GM08714 (cell line): ENCODE measurements around the gene DPY19L1.
"Not testable (repeated sequence)": the region's sequence is repeated elsewhere in the genome, so short reads cannot be mapped to it uniquely, and the experiment has no call there.

Experiments
- H3K4me3 ChIP-seq: fragments of 200-500 bp; sonication (Bioruptor generic); 2 replicates; pipeline ENCODE4 v1.5.1; 2014; ENCODE audit warnings: mild to moderate bottlenecking, low read length, inconsistent platforms
- ZNF274 ChIP-seq: IDR thresholded peaks from 2 replicates; pipeline ENCODE4 v1.6.1; 2012; ENCODE audit warnings: mild to moderate bottlenecking, low read depth, low read length

The DPY19L1 gene

GRCh38 chr7:35015346-35015859 lies 21.9 kb downstream of the DPY19L1 start:
- TF ChIP-seq ZNF274, result no peak
- H3K4me3 ChIP-seq, result no peak overlapping the region

GRCh38 chr7:35012160-35012559 lies 25.1 kb downstream of the DPY19L1 start:
- H3K4me3 ChIP-seq, result no peak overlapping the region
- TF ChIP-seq ZNF274, result no peak

DNA sequence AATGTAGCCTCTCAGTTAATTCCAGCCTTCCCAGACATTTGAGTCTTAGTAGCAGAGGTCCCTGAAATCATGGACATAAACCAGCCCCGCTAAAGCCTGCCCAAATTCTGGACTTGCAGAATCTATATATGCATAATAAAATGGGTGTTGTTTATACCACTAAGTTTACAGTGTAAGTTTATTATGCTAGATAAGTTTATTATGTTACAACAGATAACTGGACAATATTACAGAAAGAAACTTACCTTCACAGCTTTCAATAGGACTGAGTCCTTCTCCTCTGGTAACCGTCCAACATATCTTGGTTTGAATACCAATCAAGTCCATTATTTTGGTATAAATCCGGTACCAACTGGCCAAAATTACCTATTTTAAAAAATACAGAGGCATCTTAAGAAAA lies 26.2 kb downstream of the DPY19L1 start:
- TF ChIP-seq ZNF274, result no peak
- H3K4me3 ChIP-seq, result no peak overlapping the region

GRCh38 chr7:35007768-35008167 lies 29.5 kb downstream of the DPY19L1 start:
- TF ChIP-seq ZNF274, result no peak

DNA sequence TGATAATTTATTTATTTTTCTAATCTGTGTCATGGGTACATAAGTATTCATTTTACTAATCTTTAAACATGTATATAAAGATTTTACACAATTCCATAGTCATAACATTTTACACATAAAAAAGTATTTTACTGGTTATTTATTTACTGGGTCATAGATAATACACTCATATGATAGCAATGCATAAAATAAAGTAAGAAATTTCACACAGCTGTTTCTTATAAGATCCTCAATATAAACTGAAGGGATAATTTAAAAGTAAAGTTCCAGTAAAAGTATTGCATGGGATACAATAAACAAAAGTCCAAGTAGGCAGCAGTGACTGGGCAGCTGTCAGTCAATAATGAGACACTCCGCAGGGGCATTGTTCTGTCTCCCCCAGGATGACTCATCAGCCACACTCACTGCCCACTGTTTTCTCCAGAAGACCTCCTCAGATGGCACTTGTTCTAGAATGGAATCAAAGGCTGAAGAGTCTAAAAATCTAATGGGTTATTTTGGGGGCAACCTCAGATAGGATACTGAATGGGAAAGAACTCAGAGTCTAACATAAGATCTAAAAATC lies 32.7 kb downstream of the DPY19L1 start:
- TF ChIP-seq ZNF274, result no peak
- no peak overlapping the region for H3K4me3 ChIP-seq

More at GRCh38 chr7:35007768-35008167, 29.5 kb downstream of the DPY19L1 start:
- H3K4me3 ChIP-seq, result no peak overlapping the region

GRCh38 chr7:35003679-35004303 lies 33.5 kb downstream of the DPY19L1 start:
- no peak overlapping the region for H3K4me3 ChIP-seq
- no peak for TF ChIP-seq ZNF274

DNA sequence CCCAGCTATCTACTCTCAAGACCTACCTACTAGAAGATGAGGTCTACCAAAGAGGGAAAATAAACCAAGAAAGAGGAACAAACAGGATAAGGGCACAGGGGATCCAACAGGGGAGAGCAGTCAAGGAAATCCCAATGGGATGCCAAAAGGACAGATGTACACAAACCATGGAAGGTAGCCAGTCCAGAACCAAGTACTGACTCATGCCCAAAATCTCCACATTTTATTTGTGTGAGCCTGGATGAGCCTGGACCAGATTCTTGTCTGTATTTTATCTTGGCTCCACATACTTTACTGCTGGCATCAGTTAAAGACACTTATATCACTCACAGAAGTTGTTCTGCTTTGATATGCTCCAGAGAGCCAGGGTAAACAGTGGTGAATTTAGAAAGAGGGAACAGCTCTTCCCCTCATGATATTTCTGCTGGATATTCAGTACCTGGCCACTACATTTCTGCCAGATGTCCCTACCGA lies 34.1 kb downstream of the DPY19L1 start:
- H3K4me3 ChIP-seq, result not testable (repeated sequence)

GRCh38 chr7:34998335-34998734 lies 39.0 kb downstream of the DPY19L1 start:
- not testable (repeated sequence) for H3K4me3 ChIP-seq

GRCh38 chr7:34996423-34997090 lies 40.7 kb downstream of the DPY19L1 start:
- H3K4me3 ChIP-seq, result not testable (repeated sequence)

- no peak for TF ChIP-seq ZNF274
- H3K4me3 ChIP-seq, result no peak overlapping the region
Observed at GRCh38 chr7:34995757-34996156, 41.5 kb downstream of the DPY19L1 start.

DNA sequence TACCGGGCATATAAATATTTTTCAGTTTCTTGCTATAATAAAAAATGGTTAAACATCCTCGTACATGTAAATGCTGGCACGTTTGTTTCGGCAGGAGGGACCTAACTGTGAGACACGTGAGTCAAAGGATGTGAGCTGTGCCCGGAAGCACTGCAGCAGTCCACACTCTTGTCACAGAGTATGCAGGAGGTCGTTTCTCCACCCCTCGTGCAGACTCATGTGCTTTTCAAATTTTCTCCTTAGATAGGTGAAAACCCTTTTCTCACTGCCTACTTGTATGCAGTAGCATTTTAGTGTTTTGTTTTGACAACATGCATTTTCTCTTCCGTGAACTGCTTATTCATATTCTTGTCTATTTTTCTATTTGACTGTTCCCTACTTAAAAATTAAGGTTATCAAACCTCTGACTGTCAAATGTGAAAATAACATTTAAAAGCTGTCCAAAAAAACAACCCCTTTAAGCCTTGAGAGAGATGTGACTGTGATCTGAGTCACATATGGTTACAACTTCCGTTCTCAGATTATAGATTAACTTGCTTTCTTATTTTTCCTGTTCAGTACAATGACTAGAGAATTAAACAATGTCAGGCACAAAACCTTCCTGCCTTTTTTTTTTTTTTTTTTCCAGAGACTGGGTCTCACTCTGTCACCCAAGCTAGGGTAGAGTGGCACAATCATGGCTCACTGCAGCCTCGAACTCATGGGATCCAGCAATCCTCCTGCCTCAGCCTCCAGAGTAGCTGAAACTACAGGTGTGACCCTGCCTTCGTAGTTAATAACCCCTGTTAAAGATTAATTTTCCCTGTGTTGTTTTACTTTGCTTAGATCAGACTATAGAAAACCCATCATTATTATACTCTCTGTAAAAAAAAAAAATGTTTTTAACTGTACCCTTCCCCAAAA lies 45.1 kb downstream of the DPY19L1 start:
- no peak for TF ChIP-seq ZNF274
- H3K4me3 ChIP-seq, result peak overlapping the region; percentile 32; the same call in 1 of the 2 replicates

- not testable (repeated sequence) for H3K4me3 ChIP-seq
Observed at GRCh38 chr7:34988442-34989125, 48.7 kb downstream of the DPY19L1 start.

- H3K4me3 ChIP-seq, result not testable (repeated sequence)
Observed at GRCh38 chr7:34985155-34985554, 52.1 kb downstream of the DPY19L1 start.

DNA sequence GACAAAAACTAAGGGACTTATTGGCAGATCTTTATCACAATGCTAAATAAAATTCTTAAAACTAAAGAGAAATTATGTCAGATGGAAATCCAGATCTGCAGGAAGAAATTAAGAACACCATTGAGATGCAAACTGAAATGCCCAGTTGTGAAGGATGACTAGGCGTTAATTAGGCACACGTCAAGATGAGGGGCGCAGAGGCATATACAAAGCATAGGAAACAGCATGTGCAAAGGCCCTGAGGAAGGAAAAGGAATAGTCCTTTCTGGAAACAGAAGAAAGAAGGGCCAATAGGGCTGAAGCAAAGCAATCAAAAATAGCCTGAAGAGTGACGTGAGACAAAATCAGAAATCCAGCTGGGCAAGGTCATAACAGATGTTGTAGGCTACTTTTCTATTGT lies 53.1 kb downstream of the DPY19L1 start:
- H3K4me3 ChIP-seq, result not testable (repeated sequence)
